NCI-H748 treated with DMSO at 0.1 percent for 48 hours (cell line): ENCODE data around the gene CCL2.

Experiments used
- DNase-seq: peaks from one replicate; lab custom pipeline; 2025; lab: John Stamatoyannopoulos, UW

CCL2 gene

DNA sequence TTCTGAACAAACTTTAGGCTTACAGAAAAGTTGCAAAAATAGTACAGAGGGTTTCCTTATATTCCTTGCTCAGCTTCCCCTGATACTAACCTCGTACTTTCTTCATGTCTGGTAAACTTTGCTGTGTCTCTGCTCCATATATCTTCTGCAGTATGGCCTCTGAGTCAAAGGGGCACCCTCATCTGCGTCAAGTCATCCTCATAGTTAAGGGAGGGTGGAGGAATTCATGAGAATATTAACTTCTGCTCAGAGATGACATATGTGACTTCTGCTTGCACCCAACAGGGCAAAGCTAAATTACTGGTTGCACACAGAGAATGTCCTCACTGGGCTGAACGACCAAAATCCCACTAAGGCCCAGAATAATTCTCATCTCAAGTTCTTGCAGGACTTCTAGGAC is 10.6 kb downstream of the CCL2 start:
- DNase-seq: no peak

DNA sequence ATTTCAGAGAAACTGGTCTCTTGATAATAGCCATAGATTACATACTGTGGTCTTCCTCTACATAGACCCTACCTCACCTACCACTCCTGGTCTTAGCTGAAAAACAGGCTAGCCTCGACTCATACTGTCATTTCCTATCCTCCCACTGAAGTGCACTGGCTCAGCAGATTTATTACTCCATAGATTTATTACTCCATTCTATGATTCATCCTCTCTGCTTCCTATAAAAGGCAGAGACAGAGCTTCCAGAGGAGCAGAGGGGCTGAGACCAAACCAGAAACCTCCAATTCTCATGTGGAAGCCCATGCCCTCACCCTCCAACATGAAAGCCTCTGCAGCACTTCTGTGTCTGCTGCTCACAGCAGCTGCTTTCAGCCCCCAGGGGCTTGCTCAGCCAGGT is 14.9 kb downstream of the CCL2 start, which contains the start of gene CCL7:
Gene CCL7, plus strand, starts transcription at position 253 of the 400 bp plus-strand sequence. Its CDS starts 70 bp downstream, at position 323.
- DNase-seq: no peak

DNA sequence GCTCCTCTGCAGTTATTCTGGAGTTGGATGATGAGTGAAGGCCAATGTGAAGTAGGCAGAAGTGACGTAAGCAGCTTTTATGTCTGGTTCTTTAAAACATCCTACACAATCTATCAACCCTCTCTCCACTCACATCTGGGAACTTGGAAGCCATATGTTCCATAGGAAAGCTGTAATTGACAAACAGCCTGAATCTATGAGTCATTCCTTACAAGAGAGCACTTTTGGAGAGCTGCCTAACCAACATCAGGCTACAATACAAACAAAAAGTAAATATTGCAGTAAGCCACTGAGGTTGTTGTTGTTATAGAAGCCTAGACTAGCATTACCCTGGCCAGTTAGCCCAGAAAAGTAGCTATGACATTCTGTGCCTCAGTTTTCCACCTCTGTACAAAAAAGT is 20.8 kb downstream of the CCL2 start:
- DNase-seq: no peak

DNA sequence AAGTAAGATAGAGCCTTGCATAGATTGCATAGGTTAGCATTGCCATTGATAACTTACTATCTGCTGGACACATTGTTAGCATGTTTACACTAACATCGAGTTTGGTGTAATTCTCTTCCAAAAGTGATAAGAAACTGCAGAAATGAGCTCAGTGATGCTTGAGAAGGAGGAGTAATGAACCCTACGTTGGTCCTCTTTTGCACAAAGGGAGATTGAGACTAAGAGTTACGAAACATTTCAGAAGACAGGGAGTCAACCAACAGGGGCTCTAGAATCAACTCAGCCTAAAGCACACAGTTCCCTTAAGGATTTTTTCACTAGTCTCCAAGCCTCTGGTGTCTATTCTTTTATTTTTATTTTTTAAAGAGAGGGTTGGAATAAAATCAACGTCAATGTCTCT is 21.7 kb downstream of the CCL2 start:
- DNase-seq: no peak

DNA sequence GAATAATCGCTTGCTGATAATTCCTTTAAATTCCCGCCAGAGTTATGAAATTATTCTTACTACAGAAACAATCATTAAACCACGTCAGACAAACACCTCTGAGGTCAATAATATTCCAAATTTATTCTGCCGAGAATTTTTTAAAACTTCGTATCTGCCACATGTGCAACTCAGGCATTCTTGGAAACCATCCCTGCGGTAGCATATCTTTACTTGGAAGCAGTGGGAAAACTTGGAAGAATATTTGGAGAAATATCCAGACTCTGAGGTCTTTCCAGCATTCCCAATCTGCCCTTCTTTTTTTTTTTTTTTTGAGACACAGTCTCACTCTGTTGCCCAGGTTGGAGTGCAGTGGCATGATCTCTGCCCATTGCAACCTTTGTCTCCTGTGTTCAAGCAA is 28.5 kb downstream of the CCL2 start:
- no peak for DNase-seq

DNA sequence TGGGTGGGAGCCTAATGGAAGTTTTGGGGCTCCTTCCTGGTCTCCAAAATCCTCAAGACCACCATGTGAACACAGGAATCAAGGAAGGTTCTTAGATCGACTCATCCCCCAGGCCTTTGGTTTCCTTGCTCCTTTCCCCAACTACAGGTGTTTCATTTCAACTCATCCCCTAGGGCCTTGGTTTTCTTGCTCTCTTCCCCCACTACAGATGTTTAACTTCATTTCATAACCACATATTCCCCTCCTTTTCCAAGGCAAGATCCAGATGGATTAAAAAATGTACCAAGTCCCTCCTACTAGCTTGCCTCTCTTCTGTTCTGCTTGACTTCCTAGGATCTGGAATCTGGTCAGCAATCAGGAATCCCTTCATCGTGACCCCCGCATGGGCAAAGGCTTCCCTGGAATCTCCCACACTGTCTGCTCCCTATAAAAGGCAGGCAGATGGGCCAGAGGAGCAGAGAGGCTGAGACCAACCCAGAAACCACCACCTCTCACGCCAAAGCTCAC is 30.3 kb downstream of the CCL2 start, which contains the start of gene CCL11:
Gene CCL11, plus strand, starts transcription at position 457 of the 507 bp plus-strand sequence. CDS start 67 bp downstream, outside the sequence.
- DNase-seq: no peak

DNA sequence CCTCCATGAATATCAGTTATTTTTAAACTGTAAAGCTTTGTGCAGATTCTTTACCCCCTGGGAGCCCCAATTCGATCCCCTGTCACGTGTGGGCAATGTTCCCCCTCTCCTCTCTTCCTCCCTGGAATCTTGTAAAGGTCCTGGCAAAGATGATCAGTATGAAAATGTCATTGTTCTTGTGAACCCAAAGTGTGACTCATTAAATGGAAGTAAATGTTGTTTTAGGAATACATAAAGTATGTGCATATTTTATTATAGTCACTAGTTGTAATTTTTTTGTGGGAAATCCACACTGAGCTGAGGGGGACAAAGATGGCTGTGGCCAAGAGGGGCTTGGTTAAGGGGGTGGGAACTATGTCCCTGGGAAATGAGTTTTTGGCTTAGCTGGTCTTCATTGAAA is 32.8 kb downstream of the CCL2 start:
- no peak for DNase-seq

DNA sequence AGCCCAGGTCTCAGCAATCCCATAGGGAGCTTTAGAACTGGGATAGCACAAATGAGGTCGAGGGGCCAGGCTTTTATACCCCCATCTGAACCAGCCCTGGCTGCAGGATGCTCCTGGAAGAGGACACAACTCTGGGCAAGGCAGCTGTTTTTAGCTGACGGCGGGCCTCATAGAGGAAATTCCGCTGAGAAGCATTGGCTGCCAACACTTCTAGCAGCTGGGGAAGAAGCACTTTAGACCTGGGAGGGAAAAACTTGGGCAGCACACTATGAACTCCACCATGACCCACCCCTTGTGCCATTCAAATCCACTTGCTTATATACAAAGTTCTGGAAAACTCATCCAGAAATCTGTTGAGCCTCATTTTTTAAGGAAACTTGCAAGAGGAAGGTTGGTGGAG is 35.5 kb downstream of the CCL2 start:
- DNase-seq: no peak

DNA sequence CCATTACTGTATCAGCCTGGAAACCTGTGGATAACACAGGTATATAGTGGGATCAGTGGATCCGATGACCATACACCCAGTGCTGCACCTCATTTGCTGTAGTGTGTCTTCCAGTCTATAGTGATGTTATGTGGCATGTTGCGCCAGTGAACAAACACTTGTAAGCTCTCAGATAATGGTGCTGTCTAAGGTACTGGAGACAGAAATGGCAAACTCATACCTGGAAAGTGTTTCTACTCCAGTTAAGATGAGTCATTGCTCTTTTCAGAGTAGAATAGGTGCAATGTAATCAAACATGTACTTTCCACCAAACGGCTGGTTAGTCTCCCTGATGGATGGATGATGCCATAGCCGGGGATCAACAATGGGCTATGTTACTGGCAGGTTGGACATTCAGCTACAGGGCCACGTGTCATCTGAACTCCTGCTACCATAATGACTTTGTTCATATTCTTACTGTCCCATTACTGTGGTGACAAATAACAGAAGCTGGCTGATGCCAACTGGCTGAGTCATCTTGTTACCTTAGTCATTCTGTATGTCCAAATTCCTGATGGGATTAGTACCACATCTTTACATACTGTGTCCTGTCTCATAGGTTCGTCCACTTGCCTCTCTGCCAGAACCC is 36.8 kb downstream of the CCL2 start:
- DNase-seq: no peak

DNA sequence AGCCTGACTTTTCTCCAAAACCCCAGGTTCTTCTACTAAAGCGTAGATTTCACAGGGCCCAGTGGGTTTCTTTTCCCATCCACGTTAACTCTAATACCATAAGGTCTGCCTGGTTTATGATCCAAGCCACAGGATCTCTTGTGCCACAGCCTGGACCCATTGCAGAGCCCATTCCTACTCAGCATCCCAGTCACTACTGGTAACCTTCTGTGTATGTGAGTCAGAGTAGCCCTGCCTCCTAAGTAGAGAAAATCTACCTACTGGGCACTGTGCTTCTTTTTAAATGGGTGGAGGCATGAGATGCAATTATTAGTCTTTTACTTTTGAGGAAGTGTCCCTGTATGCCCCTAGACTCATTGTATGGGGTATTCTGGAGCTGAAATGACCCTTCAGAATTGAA is 43.9 kb downstream of the CCL2 start:
- DNase-seq: no peak

DNA sequence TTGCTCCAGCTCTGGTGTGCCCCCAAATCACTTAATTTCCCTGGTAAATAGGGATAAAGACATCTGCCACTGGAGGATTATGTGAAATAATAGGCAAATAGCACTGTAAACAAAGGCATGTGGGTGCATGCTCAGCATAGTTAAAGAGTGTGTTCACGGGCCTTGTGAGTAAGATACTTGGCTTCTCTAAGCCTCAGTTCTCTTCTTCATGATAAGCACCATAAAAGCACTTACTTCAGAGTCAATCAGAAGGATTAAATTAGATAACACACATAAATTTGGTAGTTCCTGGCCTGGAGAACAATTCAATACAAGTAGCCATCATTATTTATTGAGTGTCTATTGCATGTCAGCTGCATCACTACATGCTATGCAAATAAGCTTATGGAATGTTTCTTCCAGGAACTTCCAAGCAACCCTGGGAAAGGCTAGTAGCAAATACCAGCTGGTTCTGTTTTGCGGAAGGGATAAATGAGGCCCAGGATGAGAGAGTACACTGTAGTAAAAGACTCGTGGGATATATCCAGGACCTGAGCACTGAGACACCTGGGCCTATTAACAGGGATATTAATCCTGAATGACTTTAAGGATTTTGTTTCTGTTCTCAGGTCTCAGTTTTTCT is 45.0 kb downstream of the CCL2 start:
- DNase-seq: peak; percentile 22

DNA sequence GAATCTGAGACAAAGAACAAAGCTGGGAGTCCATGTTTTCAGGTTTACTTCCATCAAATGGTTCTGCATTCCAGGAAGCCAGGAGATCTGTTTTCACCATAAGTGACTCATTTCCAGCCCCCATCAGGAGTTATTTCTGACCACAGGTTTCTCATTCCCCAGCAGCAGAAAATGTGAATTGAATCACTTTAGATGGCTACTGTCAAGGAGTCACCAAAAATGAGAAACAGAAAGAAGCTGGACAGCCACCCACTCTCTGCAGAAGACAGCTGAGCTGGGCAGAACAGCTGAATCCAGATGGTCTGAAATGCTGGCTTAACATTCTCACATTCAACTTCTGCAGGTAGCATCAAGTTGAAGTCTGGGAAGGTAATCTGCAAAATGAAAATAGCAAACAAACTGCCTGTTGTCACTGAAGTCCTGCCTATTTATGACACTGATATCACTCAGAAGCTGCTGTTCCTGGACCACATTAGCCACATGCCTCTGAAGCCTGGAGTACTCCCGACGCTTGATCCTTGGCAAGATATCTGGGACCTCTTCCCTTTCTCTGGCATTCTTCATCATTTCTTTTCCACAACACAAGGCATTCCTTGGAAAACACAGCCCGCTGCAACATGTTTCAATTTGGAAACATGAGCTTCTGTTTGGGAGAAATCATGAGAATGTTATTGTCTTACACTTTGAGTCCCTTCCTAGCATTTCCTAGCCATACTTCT is 45.7 kb downstream of the CCL2 start:
- no peak for DNase-seq

DNA sequence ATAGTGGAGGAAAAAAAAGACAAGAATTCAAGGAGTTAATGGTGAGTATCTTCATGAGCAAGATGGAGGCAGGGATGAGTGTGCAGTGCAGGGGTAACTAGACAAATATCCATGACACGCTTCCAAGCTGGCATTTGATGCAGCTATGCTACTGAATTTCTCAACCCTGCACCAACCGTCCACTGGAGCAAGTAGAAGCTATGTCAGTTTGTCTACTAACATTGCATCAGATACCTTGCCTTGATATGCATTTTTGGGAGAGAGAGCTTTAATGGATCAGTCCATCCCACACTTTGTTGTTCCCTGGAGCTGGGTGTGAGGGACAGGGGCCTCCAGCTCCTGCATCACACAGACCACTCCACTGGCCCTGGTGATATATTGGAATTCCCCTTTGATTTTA is 46.9 kb downstream of the CCL2 start:
- no peak for DNase-seq

DNA sequence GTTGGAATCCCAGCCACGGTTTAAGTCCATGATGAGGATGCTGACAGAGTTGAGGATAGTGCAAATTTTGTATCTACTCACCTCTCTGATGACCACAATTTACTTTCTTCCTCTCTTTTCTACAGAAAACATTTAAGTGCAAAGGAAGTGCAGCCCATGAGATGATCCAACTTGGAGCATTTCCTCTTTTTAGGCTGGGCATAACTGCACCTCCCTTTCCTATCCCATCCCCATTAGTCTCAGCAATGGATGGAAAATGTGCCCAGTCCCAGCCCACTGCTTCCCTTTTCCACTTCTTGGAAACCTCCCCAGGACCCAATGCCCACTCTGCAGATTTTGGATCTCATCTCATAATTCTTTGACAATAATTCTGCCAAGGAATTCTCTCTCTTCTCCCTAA is 47.6 kb downstream of the CCL2 start:
- no peak for DNase-seq

DNA sequence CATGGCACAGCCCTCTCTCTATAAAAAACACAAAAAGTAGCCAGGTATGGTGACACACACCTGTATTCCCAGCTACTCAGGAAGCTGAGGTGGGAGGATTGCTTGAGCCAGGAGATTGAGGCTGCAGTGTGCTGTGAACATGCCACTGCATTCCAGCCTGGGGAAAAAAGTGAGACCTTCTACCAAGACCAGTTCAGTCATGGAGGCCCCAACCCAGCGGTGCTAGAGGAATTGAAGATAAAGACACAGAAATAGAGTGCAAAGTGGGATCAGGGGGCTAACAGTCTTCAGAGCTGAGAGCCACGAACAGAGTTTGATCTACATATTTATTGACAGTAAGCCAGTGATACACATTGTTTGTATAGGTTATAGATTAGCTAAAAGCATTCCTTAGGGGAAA is 48.5 kb downstream of the CCL2 start:
- DNase-seq: no peak

DNA sequence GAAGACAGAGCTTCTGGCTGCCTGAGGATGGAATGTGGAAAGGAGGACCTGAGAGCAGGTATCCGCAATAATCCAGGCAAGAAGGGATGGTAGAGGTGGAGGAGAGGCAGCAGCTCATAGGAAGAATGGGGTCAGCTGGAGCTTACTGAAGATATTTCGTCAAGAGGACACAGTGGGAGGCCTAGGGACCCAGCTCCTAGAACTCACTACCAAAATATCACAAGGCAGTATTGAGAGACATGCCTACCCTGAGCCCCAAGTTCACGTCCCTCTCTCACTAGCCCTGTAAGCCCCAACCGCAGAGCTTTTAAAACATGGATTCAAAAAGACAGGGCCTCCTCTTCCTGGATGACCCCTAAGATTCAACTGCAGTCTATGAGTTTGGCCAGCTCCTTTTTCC is 50.0 kb downstream of the CCL2 start:
- no peak for DNase-seq

DNA sequence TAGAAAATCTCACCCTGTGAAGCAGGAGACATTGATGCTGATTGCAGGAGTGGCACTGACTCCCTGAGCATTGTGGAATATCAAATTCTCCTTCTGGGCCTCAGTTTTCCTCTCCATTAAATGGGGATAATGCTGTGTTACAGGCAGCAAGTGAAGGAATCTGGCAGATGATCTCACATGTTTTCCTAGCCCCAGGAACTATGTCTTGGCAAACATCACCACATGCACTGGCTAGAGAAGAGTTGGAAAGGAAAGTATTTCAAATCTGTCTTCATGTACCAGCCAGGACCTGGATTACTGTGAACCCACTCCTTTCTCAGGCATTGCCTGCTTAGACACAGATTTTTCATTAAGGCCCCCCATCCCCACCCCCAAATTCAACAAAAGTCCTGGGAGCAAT is 50.5 kb downstream of the CCL2 start:
- no peak for DNase-seq

DNA sequence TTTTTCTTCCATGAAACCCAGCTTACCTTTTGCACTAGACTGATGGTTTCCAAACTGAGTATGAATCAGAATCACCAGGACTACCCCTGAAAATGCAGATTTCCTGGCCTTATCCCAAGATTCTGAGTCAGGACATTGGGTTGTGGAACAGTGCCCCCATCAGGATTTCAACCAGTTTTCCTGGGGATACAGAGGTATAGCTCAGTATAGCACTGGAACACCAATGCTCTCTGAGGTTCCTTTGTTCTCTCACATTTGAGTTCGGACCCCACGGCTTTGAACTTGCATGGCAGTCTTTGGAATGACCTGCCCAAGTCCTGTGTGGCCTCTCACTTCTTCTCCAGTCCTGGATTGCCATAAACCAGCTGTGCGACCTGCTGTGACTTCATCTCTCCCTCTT is 51.4 kb downstream of the CCL2 start:
- DNase-seq: peak; percentile 13
